C1 segment of cervical spinal cord (tissue), 14 donors: ENCODE results near the gene SIGLEC14.

Experiments
- DNase-seq, 14 donors: peaks; one replicate each; lab custom pipeline; 2025; lab: John Stamatoyannopoulos, UW

SIGLEC14 gene

DNA sequence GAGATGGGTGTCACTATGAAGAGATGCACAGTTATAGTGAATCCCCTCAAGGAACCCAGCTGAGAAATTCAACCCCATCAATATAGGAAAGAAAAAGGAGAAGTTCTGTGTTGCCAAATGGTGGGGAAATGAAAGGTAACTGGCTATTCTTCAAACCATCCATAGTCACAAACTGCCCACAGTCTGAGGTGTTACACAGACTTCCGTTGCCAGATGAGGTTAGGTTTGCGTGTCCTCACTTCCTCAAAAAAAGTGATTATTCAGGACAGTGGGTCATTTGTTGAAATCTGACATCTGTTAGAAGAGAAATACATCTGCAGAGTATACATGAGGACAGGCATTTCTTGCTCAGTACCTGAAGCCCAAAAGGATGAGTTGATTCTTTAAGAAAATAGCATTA, 25.4 kb downstream of the SIGLEC14 start:
- peak in 1 of 14 donors; percentile 2 for DNase-seq

DNA sequence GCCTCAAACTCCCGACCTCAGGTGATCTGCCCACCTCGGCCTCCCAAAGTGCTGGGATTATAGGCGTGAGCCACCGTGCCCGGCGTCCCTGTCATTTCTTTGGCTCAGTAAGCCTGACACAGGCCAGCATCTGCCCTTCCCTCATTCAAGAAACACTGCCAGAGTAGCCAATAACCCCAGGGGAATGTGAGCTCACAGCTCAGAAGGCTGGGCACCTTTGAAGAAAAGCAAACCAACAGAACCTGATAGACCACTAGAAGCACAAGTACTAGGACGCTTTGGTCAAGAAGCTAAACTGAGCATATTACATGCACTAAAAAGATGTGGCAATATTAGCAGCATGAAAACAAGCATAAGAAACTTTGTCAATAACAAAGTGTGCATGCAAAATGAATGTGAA, 30.6 kb downstream of the SIGLEC14 start:
- DNase-seq, result no peak

DNA sequence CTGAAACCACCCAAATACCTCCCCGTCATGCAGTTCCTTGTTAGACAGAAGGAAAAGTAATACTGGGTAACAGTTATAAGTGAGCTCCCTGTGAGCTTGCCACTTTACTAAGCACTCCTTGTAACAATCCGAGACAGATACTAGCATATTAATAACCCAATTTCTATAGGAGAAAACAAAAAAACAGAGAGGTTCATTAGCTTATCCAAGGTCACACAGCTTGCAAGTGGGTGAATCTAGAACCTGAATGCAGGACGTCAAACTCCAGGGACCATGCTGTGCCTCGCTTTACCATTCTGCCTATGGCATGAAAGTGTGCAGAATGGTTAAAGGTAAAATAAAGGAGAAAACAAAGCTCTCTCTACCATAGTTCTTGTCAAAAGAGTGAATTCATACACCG, 31.8 kb downstream of the SIGLEC14 start:
- no peak for DNase-seq

DNA sequence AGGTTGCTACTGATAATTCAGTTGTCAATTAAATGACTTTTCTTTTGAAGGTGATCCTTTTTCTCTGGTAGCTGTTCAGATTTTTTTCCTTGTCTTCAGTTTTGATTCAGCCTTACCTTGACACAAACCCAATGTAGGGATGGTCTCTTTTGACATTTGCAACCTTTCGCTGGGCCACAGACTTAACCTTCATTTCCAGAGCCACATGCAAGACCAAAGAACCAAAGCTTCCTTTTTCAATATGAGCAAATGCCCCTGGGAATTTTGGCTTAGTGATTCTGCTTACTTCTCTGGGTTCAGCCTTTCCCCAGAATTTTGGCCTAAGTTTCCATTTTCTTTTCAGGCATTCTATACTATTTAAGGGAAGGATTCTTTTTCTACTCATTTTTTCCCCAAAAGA, 36.0 kb downstream of the SIGLEC14 start:
- no peak for DNase-seq

DNA sequence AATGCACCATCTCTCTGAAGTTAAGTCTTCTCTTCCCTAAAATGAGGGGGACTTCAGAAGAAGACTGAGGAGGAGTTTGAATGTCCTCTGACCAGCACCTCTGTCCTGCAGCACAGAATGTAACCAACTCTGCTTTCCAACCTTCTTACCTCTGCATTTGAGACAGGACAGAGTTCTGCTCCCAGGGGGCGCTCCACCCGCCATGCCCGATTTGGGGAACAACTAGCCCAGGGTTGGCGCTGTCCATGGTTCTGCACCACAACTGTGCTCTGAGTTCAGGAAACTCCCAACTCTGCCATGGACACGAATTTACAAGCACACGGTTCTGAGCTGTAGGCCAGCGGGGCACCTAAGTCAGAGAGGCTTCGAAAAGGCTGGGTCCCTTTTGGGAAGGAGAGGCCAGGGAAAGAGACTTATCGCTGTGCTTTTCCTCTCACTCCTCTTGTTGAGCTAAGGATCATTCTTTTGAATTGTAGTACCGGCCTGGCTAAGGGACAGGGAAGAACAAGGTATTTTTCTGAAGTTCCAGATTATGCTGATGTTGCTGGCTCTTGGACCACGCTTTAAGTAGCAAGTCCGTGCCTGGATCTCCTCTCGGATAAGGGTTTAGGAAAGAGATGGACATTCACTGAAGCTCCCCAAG, 38.6 kb downstream of the SIGLEC14 start:
- DNase-seq, result peak in 9 of 14 donors; percentile 7 to 60 (median 14)

DNA sequence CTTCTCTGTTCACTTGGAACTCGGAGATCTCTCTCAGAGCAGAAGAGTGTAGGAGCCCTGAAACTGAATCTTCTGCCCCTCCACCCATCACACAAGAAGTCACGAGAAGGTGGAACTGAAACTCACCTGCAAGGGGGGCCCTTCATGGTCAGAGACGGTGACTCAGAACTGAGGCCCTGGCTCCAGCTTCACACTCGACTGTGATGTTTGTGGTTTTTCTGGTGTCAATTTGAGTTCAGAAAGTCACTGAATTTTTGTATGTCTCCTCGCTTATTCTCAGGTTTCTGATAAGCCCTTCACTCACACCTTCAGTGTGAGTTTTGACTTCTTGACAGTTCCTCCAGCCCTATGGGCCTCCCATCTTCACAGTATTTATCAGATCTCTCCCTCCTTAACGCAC, 39.5 kb downstream of the SIGLEC14 start:
- DNase-seq, result no peak

DNA sequence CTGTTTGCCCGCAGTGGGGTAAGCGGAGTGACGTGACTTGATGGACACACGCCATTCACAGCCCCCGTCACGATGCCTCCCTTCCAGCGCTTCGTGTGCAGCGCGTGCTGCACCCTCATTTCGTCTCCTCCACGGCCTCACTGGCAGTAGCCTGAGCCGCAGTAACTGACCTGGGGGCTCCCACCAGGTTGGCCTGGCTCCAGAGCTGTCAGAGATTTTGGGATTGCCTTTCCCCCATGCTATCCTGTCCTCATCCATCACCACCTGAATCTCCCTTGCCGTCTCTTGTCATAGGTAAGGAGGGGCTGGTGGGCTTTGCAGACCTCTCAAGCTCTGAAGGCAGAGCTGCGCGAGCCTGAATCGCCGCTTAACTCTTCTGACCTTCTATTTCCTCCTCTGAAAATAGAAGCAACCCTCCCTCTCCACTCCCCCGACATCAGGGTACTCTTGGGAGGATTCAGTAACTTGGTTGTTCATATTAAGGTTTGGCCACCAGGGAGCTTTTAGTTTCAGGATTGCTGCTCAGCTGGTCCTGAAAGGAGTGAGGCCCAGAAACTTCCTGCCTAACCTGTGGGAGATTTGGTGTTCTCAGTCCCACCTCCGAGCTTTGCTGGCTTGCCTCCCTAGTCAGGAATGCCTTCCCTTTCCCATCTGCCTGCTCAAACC, 44.3 kb downstream of the SIGLEC14 start:
- no peak for DNase-seq

DNA sequence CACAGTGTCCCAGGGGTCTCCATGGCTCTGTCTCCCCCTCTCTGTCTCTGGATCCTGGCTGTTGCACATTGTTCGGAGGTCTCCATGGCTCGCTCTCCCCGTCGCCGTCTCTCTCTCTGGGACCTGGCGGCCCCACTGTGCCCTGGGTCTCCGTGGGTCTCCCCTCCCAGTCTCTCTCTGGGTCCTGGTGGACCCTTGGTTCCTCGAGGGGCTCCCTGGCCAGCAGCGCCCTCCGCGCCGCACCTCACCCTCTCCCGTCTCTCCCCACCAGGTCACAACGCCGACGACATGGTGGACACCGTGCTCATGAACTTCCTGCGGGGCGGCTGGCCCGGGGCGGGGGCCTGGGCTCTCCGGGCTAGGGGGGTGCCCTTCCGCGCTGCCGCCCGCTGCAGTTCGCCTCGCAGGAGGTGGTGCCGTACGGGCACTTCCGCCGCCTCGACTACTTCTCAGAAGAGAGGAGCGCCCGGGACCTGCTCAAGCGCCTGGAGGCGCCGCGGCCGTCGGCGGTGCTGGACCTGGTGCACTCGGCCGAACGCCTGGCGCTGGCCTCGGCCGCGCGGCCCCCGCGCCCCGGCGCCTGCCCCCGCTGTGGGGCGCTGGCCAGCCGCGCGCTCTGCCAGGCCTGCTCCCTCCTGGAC, 45.6 kb downstream of the SIGLEC14 start:
- no peak for DNase-seq

DNA sequence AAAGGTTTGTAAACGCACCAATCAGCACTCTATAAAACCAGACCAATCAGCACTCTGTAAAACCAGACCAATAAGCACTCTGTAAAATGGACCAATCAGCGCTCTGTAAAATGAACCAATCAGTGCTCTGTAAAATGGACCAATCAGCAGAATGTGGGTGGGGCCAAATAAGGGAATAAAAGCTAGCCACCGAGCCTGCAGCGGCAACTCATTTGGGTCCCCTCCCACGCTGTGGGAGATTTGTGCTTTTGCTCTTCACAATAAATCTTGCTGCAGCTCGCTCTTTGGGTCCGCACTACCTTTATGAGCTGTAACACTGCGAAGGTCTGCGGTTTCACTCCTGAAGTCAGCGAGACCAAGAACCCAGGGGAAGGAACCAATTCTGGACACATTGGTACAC, 47.5 kb downstream of the SIGLEC14 start:
- no peak for DNase-seq

DNA sequence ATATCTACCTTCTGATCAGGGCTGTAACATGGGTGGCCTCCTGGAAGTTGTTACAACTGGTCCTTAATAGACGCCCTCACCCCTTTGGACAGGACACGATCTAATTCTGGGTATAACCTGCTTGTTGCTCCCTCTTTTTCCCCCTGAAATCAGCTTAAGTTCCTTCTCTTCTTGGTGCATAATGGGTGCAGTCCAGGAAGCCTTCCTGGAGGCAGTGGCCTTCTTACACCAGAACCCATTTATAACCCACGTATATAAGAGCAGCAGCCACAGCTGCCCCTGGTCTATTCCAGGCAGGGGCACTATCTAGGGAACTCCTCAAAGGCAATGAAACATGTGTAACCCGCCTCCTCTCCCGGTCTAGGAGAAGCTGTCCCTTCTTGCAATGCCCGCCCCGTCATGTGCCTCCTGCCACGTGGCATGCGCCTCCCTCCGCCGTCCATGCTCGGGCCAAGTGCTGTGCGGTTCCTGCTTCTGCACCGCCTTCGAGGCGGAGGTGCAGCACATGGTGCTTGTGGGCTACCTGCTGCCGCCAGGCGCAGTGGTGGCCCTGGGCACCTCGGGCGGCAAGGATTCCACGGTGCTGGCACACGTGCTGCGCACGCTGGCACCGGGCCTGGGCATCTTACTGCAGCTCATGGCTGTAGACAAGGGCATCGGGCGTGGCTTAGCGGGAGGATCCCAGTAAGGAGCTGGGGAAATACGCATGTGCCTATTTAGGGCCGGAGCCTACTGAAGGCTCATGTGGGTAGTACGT, 48.3 kb downstream of the SIGLEC14 start:
- no peak for DNase-seq

DNA sequence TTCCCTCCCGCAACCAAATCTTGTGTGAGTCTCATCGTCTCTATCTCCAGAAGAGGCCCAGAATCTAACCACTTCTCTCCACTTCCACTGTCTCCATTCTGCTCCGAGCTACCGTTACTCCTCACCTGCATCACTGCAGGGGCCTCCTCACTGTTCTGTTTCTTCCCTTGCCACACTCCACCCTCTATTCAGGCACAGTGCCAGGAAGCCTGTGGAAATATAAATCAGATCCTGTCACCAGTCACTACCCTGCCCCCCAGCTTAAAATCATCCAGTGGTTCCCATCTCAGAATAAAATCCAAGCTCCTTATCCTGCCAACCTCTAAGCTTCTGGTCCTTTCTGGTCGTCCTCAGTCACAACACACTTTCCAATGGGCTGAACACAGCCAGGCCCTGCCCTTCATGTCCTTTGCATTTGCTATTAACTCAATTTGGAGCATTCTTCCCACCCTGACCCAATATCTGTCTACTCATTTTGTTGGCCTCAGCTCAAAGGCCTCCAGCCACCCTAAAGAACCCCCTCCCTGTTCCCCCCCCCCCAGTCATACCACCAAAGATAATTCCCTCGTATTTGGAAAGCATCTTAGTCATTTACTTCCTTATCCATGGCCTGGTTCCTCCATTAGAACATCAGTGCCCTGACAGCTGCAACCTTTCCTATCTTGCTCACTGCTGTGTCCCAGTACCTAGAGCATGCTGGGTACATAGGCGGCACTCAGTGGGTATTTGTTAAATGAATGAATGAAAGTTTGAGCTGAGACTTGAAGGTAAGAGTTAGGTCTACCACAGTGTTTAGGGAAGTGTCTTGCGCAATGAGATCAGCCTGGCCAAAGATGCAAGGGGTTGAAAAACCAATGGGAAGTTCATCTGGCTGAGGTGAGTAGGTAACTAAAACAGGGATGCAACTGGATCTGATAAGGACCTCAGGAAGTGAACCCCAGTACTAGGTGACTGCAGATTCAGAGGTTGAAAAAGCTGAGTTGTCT, 51.1 kb downstream of the SIGLEC14 start:
- no peak for DNase-seq

DNA sequence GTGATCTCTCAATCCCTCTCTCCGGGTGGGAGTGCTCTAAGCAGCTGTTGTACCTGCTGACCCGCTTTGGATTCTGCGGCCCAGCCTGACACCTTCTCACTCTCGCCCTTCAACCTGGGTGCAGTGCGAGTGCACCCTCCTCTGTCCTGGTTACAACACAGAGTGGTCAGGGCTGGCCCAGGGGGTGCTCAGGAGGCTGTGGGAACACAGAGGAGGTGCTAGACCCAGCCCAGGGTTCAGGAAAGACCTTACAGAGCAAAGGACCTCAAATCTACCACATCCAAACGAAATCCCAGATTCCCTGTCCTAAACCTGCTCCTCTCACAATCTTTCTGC, 51.9 kb downstream of the SIGLEC14 start:
- no peak for DNase-seq

DNA sequence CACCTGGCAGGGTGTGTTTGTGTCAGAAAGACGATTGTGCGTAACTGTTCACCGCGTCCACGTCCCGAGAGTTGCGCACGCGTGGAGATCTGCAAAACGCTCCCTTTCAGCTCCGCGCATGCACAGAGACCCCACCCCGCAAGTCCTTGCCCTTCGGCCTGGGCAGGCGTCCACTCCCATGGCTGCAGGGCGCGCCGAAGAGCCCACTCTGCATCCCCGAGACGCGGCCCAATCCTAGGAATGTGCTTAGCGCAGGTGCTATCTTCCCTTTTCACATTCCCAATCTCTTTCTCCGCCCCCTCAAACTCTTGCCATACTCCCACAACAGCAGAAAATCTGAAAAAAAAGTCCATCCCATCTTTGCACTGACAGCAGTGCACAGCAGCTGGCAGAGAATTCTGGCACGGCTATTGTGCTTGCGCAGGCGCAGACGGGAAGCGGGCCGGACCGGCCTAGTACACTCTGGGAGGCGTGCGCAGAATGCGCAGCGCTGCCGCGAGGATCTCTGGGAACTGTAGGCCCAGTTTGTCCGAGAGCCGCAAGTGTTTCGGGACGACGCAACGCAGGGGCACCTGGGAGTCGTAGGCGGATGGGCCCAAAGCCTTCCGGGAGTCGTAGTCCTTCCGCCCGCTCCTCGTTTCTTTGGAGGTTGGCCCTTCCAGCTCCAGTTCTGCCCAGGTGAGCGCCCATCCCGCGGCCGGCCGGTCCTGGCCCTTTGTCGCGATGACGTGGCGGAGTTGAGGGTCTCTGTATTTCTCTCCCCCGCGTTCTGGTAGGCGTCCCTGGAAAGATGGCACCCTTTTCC, 52.5 kb downstream of the SIGLEC14 start:
- DNase-seq, result peak; percentile 61 to 99 (median 96)

DNA sequence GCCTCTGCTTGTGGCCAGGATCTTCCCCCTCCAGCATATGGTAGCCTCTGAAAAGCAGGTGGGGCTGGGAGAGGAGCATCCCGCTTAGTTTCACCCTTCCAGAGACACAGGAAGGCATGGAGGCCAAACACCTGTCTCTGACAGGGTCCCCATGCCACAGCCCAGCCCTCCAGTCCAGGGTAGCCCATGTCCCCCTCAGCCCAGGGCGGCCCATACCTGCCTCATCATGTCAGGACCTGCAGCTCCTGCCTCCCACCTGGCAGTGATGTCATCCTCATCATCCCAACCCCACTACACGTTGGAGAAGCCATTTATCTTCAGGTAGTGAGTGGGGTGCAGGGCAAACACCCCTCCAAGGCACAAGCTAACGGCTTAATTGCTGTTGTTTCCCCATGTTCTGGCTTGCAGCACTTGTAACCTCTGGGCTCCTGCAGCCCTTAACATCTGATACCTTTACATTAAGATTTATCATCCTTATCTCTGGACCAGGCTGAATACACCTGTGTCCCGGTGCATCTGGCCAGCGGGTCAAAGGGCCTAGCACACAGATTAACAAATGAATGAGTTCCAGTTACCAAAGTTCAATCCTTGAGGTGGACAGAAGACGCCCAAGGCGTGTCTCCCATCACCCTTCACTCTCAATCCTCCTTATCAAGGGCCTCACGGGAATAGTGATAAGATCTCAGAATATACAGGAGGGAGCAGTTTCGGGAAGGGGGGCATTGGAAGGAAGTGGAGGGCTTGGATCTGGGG, 53.3 kb downstream of the SIGLEC14 start:
- DNase-seq, result no peak
